Trophoblast cell (in vitro differentiated cells and primary cell): ENCODE data around the gene BET1.

Experiments used
- DNase-seq, 2 donors: peaks; one replicate each; pipeline ENCODE4 v3.0.0-alpha.2; 2016
- H2AFZ ChIP-seq: 2 replicates; pipeline ENCODE4 v1.6.1; 2013; ENCODE audit warnings: low read length, moderate library complexity, mild to moderate bottlenecking; ENCODE audit not compliant: insufficient read depth, poor library complexity
- H2AK5ac ChIP-seq: 2 replicates; pipeline ENCODE4 v1.6.1; 2013; ENCODE audit warnings: mild to moderate bottlenecking, low read length
- H2BK120ac ChIP-seq: 2 replicates; pipeline ENCODE4 v1.6.1; 2013; ENCODE audit warnings: low read length, mild to moderate bottlenecking, moderate library complexity; ENCODE audit not compliant: insufficient read depth, poor library complexity
- H2BK12ac ChIP-seq: 2 replicates; pipeline ENCODE4 v1.6.1; 2013; ENCODE audit warnings: mild to moderate bottlenecking, low read length, moderate library complexity
- H2BK5ac ChIP-seq: 2 replicates; pipeline ENCODE4 v1.6.1; 2013; ENCODE audit warnings: low read length, low read depth, moderate library complexity, mild to moderate bottlenecking; ENCODE audit not compliant: poor library complexity
- H3K14ac ChIP-seq: 2 replicates; pipeline ENCODE4 v1.6.1; 2013; ENCODE audit warnings: mild to moderate bottlenecking, low read length
- H3K18ac ChIP-seq: 2 replicates; pipeline ENCODE4 v1.6.1; 2013; ENCODE audit warnings: mild to moderate bottlenecking, low read length
- H3K23ac ChIP-seq: 2 replicates; pipeline ENCODE4 v1.6.1; 2013; ENCODE audit warnings: low read length
- H3K27ac ChIP-seq: 2 replicates; pipeline ENCODE4 v1.5.1; 2013; ENCODE audit warnings: low read depth, mild to moderate bottlenecking, inconsistent platforms, low read length, moderate library complexity
- H3K27me3 ChIP-seq: 2 replicates; pipeline ENCODE4 v1.6.1; 2013; ENCODE audit warnings: inconsistent platforms, mild to moderate bottlenecking, low read length, moderate library complexity; ENCODE audit not compliant: insufficient read depth
- H3K36me3 ChIP-seq, 2 experiments: 1 replicate in 1 of 2; 2 replicates in 1 of 2; pipeline ENCODE4 v1.6.1; 2013; ENCODE audit warnings: low read length in 2 of 2, mild to moderate bottlenecking in 2 of 2, moderate library complexity in 1 of 2; ENCODE audit not compliant: insufficient read depth in 2 of 2, control insufficient read depth in 1 of 2
- H3K4ac ChIP-seq: 2 replicates; pipeline ENCODE4 v1.6.1; 2013; ENCODE audit warnings: low read depth, mild to moderate bottlenecking, low read length, moderate library complexity
- H3K4me1 ChIP-seq, 2 experiments: 1 replicate in 1 of 2; 2 replicates in 1 of 2; pipeline ENCODE4 v1.6.1; 2013; ENCODE audit warnings: low read length in 2 of 2, mild to moderate bottlenecking in 2 of 2, moderate library complexity in 1 of 2; ENCODE audit not compliant: insufficient read depth in 2 of 2, control insufficient read depth in 1 of 2
- H3K4me2 ChIP-seq: 2 replicates; pipeline ENCODE4 v1.6.1; 2013; ENCODE audit warnings: inconsistent platforms, mild to moderate bottlenecking, low read length, moderate library complexity
- H3K4me3 ChIP-seq: 2 replicates; pipeline ENCODE4 v1.5.1; 2013; ENCODE audit warnings: mild to moderate bottlenecking, low read depth, low read length, inconsistent platforms
- H3K79me1 ChIP-seq: one replicate; pipeline ENCODE4 v1.6.1; 2013; ENCODE audit warnings: low read length
- H3K79me2 ChIP-seq: 2 replicates; pipeline ENCODE4 v1.6.1; 2013; ENCODE audit warnings: low read length, mild to moderate bottlenecking; ENCODE audit not compliant: control insufficient read depth, insufficient read depth, poor library complexity
- H3K9ac ChIP-seq: 2 replicates; pipeline ENCODE4 v1.6.1; 2013; ENCODE audit warnings: mild to moderate bottlenecking, low read length
- H3K9me3 ChIP-seq: 2 replicates; pipeline ENCODE4 v1.6.1; 2013; ENCODE audit warnings: low read depth, mild to moderate bottlenecking, control low read depth, inconsistent platforms, low read length; ENCODE audit not compliant: insufficient read depth
- H4K12ac ChIP-seq: 2 replicates; pipeline ENCODE4 v1.6.1; 2013; ENCODE audit warnings: low read depth, mild to moderate bottlenecking, low read length, moderate library complexity
- H4K8ac ChIP-seq: 2 replicates; pipeline ENCODE4 v1.6.1; 2013; ENCODE audit warnings: low read depth, mild to moderate bottlenecking, low read length, moderate library complexity
- H4K91ac ChIP-seq: one replicate; pipeline ENCODE4 v1.6.1; 2013; ENCODE audit warnings: low read depth, mild to moderate bottlenecking, low read length, moderate library complexity
- WGBS: extraction: QIAGEN DNeasy Blood & Tissue Kit; methylation state at CpG from one replicate; pipeline ENCODE4 v1.1.7; 2013; ENCODE audit warnings: missing lambda C conversion rate; ENCODE audit not compliant: insufficient read length, insufficient coverage; ENCODE audit errors: extremely low coverage; 5-methylcytosine and 5-hydroxymethylcytosine counted together

BET1 gene

GRCh38 chr7:93972029-93972725, 32.0 kb downstream of the BET1 start:
- Histone ChIP-seq H4K12ac (no peak overlapping the region), H2BK12ac (no peak overlapping the region), H3K79me1 (no peaks in the 10 kb centered on the region), H3K23ac (no peak overlapping the region), H2AFZ (no peak overlapping the region), H4K91ac (no peak overlapping the region), H3K27ac (no peak overlapping the region), H2AK5ac (no peak overlapping the region), H3K4me1 (no peaks in the 10 kb centered on the region), H3K18ac (no peak overlapping the region), H3K27me3 (no peaks in the 10 kb centered on the region), H3K4me3 (no peak overlapping the region), H3K79me2 (no peaks in the 10 kb centered on the region), H3K9me3 (no peaks in the 10 kb centered on the region), H3K36me3 (no peaks in the 10 kb centered on the region), H4K8ac (no peak overlapping the region), H3K4ac (no peak overlapping the region), H2BK120ac (no peak overlapping the region), H3K4me2 (no peak overlapping the region), H3K9ac (no peak overlapping the region), H2BK5ac (no peak overlapping the region), H3K14ac (no peak overlapping the region)
- no peak for DNase-seq
- no CpG with 5 or more reads among the region's 6 CpGs for WGBS

GRCh38 chr7:93968911-93969620, 35.1 kb downstream of the BET1 start:
- Histone ChIP-seq H3K9ac (no peak overlapping the region), H3K27ac (no peak overlapping the region), H3K36me3 (no peaks in the 10 kb centered on the region), H3K14ac (no peak overlapping the region), H3K4me1 (no peaks in the 10 kb centered on the region), H2AFZ (no peak overlapping the region), H3K79me2 (no peaks in the 10 kb centered on the region), H4K12ac (no peak overlapping the region), H3K4me3 (no peak overlapping the region), H2BK5ac (no peak overlapping the region), H3K9me3 (no peaks in the 10 kb centered on the region), H3K27me3 (no peaks in the 10 kb centered on the region), H4K8ac (no peak overlapping the region), H4K91ac (no peak overlapping the region), H2AK5ac (no peak overlapping the region), H3K4ac (no peak overlapping the region), H3K18ac (no peak overlapping the region), H3K79me1 (no peaks in the 10 kb centered on the region), H3K4me2 (no peak overlapping the region), H2BK120ac (no peak overlapping the region), H2BK12ac (no peak overlapping the region), H3K23ac (no peak overlapping the region)
- no CpG with 5 or more reads among the region's 2 CpGs for WGBS
- peak; percentile 77 to 92 for DNase-seq

DNA sequence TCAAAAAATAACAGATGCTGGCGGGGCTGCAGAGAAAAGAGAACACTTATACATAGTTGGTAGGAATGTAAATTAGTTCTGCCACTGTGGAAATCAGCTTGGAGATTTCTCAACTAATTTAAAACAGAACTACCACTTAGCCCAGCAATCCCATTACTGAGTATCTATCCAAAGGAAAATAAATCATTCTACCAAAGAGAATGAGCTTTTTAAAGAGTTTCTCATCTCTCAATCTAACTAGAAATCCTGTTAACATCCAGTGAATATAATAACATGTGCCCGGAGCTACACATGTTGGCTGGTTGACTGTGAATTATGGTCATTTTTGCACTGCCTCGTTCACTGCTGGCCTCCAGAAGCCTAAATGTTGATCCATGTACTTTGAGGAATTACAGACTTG, 39.3 kb downstream of the BET1 start:
- no CpG with 5 or more reads among the region's 3 CpGs for WGBS
- Histone ChIP-seq H3K79me1 (no peaks in the 10 kb centered on the region), H2BK120ac (no peak overlapping the region)

DNA sequence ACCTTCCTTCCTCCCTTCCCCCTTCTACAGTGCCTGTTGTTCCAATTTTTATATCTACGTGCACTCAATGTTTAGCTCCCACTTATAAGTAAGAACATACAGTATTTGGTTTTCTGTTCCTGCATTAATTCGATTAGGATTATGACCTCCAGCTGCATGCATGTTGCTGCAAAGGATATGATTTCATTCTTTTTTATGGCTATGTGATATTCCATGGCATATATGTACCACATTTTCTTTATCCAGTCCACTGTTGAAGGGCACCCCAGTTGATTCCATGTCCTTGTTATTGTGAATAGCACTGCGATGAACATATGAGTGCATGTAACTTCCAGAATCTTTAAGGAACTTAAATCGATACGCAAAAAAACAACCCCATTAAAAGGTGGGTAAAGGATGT, 39.9 kb downstream of the BET1 start:
- Histone ChIP-seq H2BK120ac (no peak overlapping the region), H3K4me3 (no peak overlapping the region), H3K27me3 (no peaks in the 10 kb centered on the region), H3K4me1 (no peaks in the 10 kb centered on the region), H2BK5ac (no peak overlapping the region), H3K79me1 (no peaks in the 10 kb centered on the region), H4K8ac (no peak overlapping the region), H3K9me3 (no peaks in the 10 kb centered on the region), H3K18ac (no peak overlapping the region), H3K4me2 (no peak overlapping the region), H2AK5ac (no peak overlapping the region), H3K27ac (no peak overlapping the region), H2AFZ (no peak overlapping the region), H2BK12ac (no peak overlapping the region), H3K23ac (no peak overlapping the region), H3K4ac (no peak overlapping the region), H3K36me3 (no peaks in the 10 kb centered on the region), H4K12ac (no peak overlapping the region), H3K14ac (no peak overlapping the region), H3K79me2 (no peaks in the 10 kb centered on the region), H3K9ac (no peak overlapping the region), H4K91ac (no peak overlapping the region)
- WGBS, result no CpG with 5 or more reads among the region's 5 CpGs
- DNase-seq, result no peak

More for the DNA sequence above, 39.3 kb downstream of the BET1 start:
- H3K4me2 ChIP-seq, result no peak overlapping the region
- no peak overlapping the region for H2BK12ac ChIP-seq
- H3K27ac ChIP-seq, result no peak overlapping the region
- H3K14ac ChIP-seq, result no peak overlapping the region
- no peak overlapping the region for H2AK5ac ChIP-seq
- H3K4ac ChIP-seq, result no peak overlapping the region
- no peak overlapping the region for H2AFZ ChIP-seq
- no peaks in the 10 kb centered on the region for H3K36me3 ChIP-seq
- no peaks in the 10 kb centered on the region for H3K9me3 ChIP-seq
- no peak overlapping the region for H3K4me3 ChIP-seq
- no peaks in the 10 kb centered on the region for H3K27me3 ChIP-seq
- no peak overlapping the region for H3K18ac ChIP-seq
- no peak overlapping the region for H4K12ac ChIP-seq
- H2BK5ac ChIP-seq, result no peak overlapping the region
- no peak overlapping the region for H4K8ac ChIP-seq
- H3K4me1 ChIP-seq, result no peaks in the 10 kb centered on the region
- H3K79me2 ChIP-seq, result no peaks in the 10 kb centered on the region
- DNase-seq, result no peak
- no peak overlapping the region for H4K91ac ChIP-seq
- H3K23ac ChIP-seq, result no peak overlapping the region
- no peak overlapping the region for H3K9ac ChIP-seq
